HepG2 (cell line): ENCODE measurements around the gene CLDN9. TPM values are rescaled to one million over a fixed set of nuclear protein-coding genes. Genes with fewer than 3 reads are reported as not detected.

Source experiments
- AKAP8 ChIP-seq: sonication (generic); formaldehyde crosslinking; IDR thresholded peaks from 2 replicates; pipeline ENCODE4 v1.5.1; 2020; ENCODE audit warnings: mild to moderate bottlenecking, missing genetic modification reagents
- ARNTL ChIP-seq: sonication (generic); formaldehyde crosslinking; IDR thresholded peaks from 2 replicates; pipeline ENCODE4 v1.4.0; 2020; ENCODE audit warnings: mild to moderate bottlenecking, missing genetic modification reagents
- CAMTA2 ChIP-seq: sonication (generic); formaldehyde crosslinking; IDR thresholded peaks from 2 replicates; pipeline ENCODE4 v1.4.0; 2020; ENCODE audit warnings: mild to moderate bottlenecking, missing genetic modification reagents, borderline replicate concordance
- DDIT3 ChIP-seq: sonication (generic); formaldehyde crosslinking; IDR thresholded peaks from 2 replicates; pipeline ENCODE4 v1.4.0; 2020; ENCODE audit warnings: mild to moderate bottlenecking, missing genetic modification reagents
- FOXP1 ChIP-seq, 2 experiments: fragments of 450-650 bp in 1 of 2; IDR thresholded peaks; 2 replicates each; pipeline ENCODE4 v1.6.1; 2017 to 2018; ENCODE audit warnings: antibody characterized with exemption in 1 of 2
- HMG20A ChIP-seq: IDR thresholded peaks from 2 replicates; pipeline ENCODE4 v1.6.1; 2016; ENCODE audit warnings: borderline replicate concordance
- HNF4G ChIP-seq, 2 experiments: sonication (generic) in 1 of 2; formaldehyde crosslinking in 1 of 2; IDR thresholded peaks; 2 replicates each; pipeline versions ENCODE4 v1.4.0 to v1.6.1; 2011 to 2020; ENCODE audit warnings: borderline replicate concordance in 2 of 2, low read depth in 2 of 2, mild to moderate bottlenecking in 2 of 2, low read length in 1 of 2, missing genetic modification reagents in 1 of 2, moderate library complexity in 1 of 2
- MAFG ChIP-seq: sonication (generic); formaldehyde crosslinking; IDR thresholded peaks from 2 replicates; pipeline ENCODE4 v1.5.1; 2020; ENCODE audit warnings: mild to moderate bottlenecking, missing genetic modification reagents
- MAFK ChIP-seq, 2 experiments: IDR thresholded peaks in 1 of 2; conservative IDR thresholded peaks in 1 of 2; 2 replicates each; pipeline ENCODE4 v1.6.1; 2011; ENCODE audit warnings: improper control_type of control experiment in 2 of 2, low read length in 2 of 2
- REST ChIP-seq, 2 experiments: IDR thresholded peaks; 2 replicates each; pipeline ENCODE4 v1.6.1; 2011 to 2012; ENCODE audit warnings: low read length in 2 of 2, borderline replicate concordance in 1 of 2, low read depth in 1 of 2, mild to moderate bottlenecking in 1 of 2, moderate library complexity in 1 of 2
- SAP130 ChIP-seq: IDR thresholded peaks from 2 replicates; pipeline ENCODE4 v1.6.1; 2016; ENCODE audit warnings: low read depth
- SCMH1 ChIP-seq: sonication (generic); formaldehyde crosslinking; IDR thresholded peaks from 2 replicates; pipeline ENCODE4 v1.9.0; 2021; ENCODE audit warnings: missing genetic modification reagents, mild to moderate bottlenecking, borderline replicate concordance
- SMARCE1 ChIP-seq: fragments of 450-650 bp; IDR thresholded peaks from 2 replicates; pipeline ENCODE4 v1.6.1; 2017; ENCODE audit warnings: borderline replicate concordance
- TEF ChIP-seq: sonication (generic); formaldehyde crosslinking; IDR thresholded peaks from 2 replicates; pipeline ENCODE4 v1.5.0; 2020; ENCODE audit warnings: missing genetic modification reagents
- THAP11 ChIP-seq: IDR thresholded peaks from 2 replicates; pipeline ENCODE4 v1.6.1; 2016; ENCODE audit warnings: missing biosample characterization, missing genetic modification reagents
- ZFP82 ChIP-seq: sonication (generic); formaldehyde crosslinking; IDR thresholded peaks from 2 replicates; pipeline ENCODE4 v1.5.1; 2020; ENCODE audit warnings: mild to moderate bottlenecking, missing genetic modification reagents, borderline replicate concordance
- ZFYVE20 ChIP-seq: sonication (generic); formaldehyde crosslinking; IDR thresholded peaks from 2 replicates; pipeline ENCODE4 v1.8.0; 2023; ENCODE audit warnings: low read depth, mild to moderate bottlenecking, moderate library complexity, missing genetic modification reagents, borderline replicate concordance
- ZNF224 ChIP-seq: sonication (generic); formaldehyde crosslinking; IDR thresholded peaks from 2 replicates; pipeline ENCODE4 v1.5.0; 2020; ENCODE audit warnings: mild to moderate bottlenecking, missing genetic modification reagents
- ZNF275 ChIP-seq: sonication (generic); formaldehyde crosslinking; IDR thresholded peaks from 2 replicates; pipeline ENCODE4 v1.8.0; 2022; ENCODE audit warnings: missing genetic modification reagents, mild to moderate bottlenecking, inconsistent platforms, borderline replicate concordance
- ZNF691 ChIP-seq: sonication (generic); formaldehyde crosslinking; IDR thresholded peaks from 2 replicates; pipeline ENCODE4 v1.4.0; 2020; ENCODE audit warnings: missing genetic modification reagents, low read depth, mild to moderate bottlenecking, borderline replicate concordance
- ZNF737 ChIP-seq: sonication (generic); formaldehyde crosslinking; IDR thresholded peaks from 2 replicates; pipeline ENCODE4 v1.5.0; 2020; ENCODE audit warnings: missing genetic modification reagents, mild to moderate bottlenecking, borderline replicate concordance
- ZSCAN29 ChIP-seq: sonication (generic); formaldehyde crosslinking; conservative IDR thresholded peaks from 2 replicates; pipeline ENCODE4 v1.4.0; 2020; ENCODE audit warnings: mild to moderate bottlenecking, missing genetic modification reagents
- polyA plus RNA-seq, 8 experiments: library from polyadenylated mRNA; depleted of rRNA in 3 of 8; stranded (reverse) in 7 of 8; unstranded in 1 of 8; fragments of >200 nt; fragmentation: Illumina TruSeq in 4 of 8; extraction: Trizol in 4 of 8; gene quantifications; 2 replicates each; pipeline versions ENCODE4 v1.2.1 to v1.2.3, GENCODE V29; 2011 to 2016; ENCODE audit warnings: low read depth in 4 of 8, missing spikeins in 1 of 8, mixed read lengths in 1 of 8; ENCODE audit not compliant: insufficient read depth in 1 of 8
- total RNA-seq, 5 experiments: library from RNA; depleted of rRNA; stranded (reverse); fragments of >200 nt; fragmentation: Illumina TruSeq; extraction: Trizol; gene quantifications; 2 replicates each; pipeline ENCODE4 v1.2.3, GENCODE V29; 2016; ENCODE audit warnings: low read depth in 1 of 5

The CLDN9 gene
- total and polyA plus RNA-seq, 2 of the 13 experiments (the other 11 are each of a cell fraction or from before 2014, with no cell fraction given): 0.15 to 0.26 TPM

GRCh38 chr16:3023669-3024478, 11.2 kb downstream of the CLDN9 start, which contains the start of the genes HCFC1R1 and THOC6 (continued):
- TF ChIP-seq REST (IDR thresholded peaks at IDR 0.05; ENCODE audit: borderline replicate concordance in 1 of 2, low read depth in 1 of 2, low read length in 2 of 2) (peak in 1 of 2 experiments; percentile 25; a peak in 1 of 4 replicates), ZSCAN29 (CRISPR knock-in tag) (no peak), MAFG (no peak), ZNF224 (CRISPR knock-in tag) (no peak), SMARCE1 (no peak), HMG20A (no peak), MAFK (conservative IDR thresholded peaks at IDR 0.05 in 1 of 2, IDR thresholded peaks at IDR 0.05 in 1 of 2; ENCODE audit: low read length in 2 of 2) (no peak), SCMH1 (CRISPR knock-in tag) (no peak), ZNF737 (CRISPR knock-in tag) (no peak), AKAP8 (CRISPR knock-in tag) (peak; percentile 87), DDIT3 (CRISPR knock-in tag) (no peak), TEF (CRISPR knock-in tag) (no peak), HNF4G (IDR thresholded peaks at IDR 0.05; ENCODE audit: borderline replicate concordance, low read depth, low read length) (no peak), HNF4G (CRISPR knock-in tag; IDR thresholded peaks at IDR 0.05; ENCODE audit: borderline replicate concordance, low read depth) (no peak; the same call in 1 of the 2 replicates), THAP11 (CRISPR knock-in tag) (peak; percentile 100), ARNTL (CRISPR knock-in tag) (peak; percentile 81), SAP130 (CRISPR knock-in tag) (peak; percentile 88), ZNF275 (CRISPR knock-in tag) (peak; percentile 33; the same call in 1 of the 2 replicates), ZFP82 (CRISPR knock-in tag) (0 out of 2 replicates have a peak, but pooled peaks have one; percentile 23), FOXP1 (IDR thresholded peaks at IDR 0.05) (no peak), FOXP1 (CRISPR knock-in tag; IDR thresholded peaks at IDR 0.05) (no peak), ZFYVE20 (CRISPR knock-in tag) (no peak), CAMTA2 (CRISPR knock-in tag) (no peak), ZNF691 (CRISPR knock-in tag) (no peak)
